NCI-H2227 (cell line): ENCODE data around the gene POR.

ENCODE experiments used
- DNase-seq: peaks from one replicate; lab custom pipeline; 2025; ENCODE audit not compliant: unreplicated experiment; lab: John Stamatoyannopoulos, UW

The POR gene

GRCh38 chr7:75915416-75916156 lies 631 bp downstream of the POR start:
- DNase-seq, result peak; percentile 38

GRCh38 chr7:75916259-75916658 lies 1.3 kb downstream of the POR start:
- no peak for DNase-seq

DNA sequence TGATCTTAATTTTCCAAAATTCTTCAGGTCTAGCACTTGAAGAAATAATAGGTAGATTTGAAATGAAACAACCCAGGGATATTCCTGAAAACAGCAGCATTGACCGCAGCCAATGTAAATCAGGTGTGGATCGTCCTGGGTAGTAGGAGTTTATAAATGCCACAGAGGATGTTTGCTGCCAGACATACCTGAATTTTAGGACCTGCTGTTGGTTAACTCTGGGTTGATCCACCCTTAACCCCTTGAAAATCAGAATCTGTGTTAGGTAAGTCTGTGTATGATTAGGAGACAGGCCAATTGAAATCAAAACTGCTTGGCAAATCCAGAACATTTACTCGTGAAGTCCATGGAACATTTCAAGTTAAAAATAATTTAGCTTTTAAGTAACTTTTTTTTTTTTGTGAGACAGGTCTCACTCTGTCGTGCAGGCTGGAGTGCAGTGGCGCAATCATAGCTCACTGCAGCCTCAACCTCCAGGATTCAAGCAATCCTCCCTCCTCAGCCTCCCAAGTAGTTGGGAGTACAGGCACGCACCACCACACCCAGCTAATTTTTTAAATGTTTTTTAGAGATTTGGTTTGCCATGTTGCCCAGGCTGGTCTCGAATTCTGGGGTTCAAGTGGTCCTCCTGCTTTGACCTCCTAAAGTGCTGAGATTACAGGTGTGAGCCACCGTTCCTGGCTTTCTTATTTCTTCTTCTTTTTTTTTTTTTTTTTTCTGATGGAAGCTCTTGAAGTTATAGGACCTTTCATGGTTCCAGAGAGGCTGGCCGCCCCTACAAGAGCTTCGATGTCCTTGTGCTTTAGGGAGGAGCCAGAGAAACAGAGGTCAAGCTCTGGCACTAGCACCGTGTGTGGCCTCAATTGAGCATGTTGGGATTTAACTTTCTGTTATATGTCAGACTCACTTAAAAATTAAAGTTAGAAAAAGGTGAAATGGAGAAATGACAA lies 2.0 kb downstream of the POR start:
- no peak for DNase-seq

DNA sequence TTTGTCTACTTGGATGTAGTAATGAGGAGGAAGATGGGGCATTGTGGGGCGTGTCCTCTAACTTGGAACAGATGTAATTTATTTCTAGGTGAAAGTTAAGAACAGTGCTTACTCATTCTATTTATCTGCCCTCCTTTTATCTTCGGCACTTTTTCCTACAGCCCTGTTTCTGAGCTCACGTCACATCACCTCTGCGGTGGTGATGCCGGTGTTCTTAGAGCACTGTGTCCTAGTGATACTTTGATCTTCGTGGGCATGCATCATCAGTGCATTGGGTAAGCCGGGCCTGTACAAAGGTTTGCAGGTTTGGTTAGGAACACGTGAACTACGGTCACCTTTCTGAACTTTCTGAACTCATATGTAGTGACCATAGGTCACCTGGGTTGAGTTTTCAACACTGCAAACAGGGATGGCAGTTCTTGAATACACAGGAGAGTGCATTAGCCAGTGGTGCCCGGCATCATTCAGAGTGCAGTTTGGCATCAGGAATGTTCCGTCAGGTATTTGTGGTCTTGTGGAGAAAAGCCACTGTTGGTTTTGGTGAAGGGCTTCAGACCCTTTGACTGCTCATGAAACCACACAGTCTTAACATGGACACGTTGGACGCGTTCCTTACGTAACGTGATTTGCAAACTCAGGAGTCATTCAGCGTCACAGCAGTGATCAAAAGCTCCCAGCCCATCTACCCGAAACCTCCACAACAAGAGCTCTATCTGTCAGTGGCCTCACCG lies 5.6 kb downstream of the POR start:
- no peak for DNase-seq

- DNase-seq, result no peak
These were observed 6.5 kb downstream of the POR start for GRCh38 chr7:75921479-75921878.

- DNase-seq, result no peak
These were observed 8.1 kb downstream of the POR start for GRCh38 chr7:75922966-75923603.

GRCh38 chr7:75924256-75924655 lies 9.3 kb downstream of the POR start:
- DNase-seq, result no peak

DNA sequence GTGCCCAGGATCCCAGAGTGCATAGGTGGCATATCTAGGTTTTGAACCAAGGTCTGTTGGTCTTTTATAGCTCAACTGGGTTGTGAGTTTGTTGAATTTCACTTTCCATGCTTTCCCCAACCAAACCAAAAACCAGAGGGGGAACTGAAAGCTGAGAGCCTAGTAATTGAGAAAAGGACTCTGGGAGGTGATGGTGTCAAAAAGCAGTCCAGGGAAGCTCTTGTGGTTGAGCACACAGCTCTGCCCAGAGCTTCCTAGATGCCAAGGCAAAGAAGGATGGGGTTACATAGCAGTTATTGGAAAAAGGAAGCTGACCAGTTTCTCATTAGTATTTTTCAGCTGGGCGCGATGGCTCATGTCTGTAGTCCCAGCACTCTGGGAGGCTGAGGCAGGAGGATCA lies 9.9 kb downstream of the POR start:
- DNase-seq, result no peak

DNA sequence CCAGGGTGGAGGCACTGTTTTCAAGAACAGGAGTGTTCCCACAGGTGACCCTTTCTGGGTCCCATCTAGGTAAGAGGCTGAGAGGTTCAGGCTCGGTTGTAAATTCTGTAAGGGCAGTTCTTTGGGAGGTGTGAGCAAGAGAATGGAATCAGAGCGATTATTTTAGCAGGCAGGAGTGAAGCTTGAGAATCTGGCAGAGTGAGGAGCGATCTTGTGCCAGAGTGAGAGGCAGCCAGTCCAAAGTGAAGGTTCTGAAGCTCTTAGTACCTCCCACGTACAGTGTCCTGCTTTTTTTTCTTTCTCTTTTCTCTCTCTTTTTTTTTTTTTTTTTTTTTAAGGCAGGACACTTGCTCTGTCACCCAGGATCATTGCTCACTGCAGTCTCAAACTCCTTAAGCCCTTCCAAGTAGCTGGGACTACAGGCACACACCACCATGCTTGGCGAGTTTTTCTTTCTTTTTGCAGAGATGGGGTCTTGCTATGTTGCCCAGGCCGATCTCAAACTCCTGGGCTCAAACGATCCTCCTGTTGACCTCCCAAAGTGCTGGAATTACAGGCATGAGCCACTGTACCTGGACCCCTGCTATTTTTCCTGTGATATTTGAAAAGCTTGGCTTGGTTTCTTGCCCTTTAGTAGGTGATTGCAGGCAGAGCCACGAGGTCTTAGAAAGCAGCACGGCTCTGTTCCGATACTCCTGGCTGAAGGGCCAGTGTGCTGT lies 10.9 kb downstream of the POR start:
- no peak for DNase-seq

DNA sequence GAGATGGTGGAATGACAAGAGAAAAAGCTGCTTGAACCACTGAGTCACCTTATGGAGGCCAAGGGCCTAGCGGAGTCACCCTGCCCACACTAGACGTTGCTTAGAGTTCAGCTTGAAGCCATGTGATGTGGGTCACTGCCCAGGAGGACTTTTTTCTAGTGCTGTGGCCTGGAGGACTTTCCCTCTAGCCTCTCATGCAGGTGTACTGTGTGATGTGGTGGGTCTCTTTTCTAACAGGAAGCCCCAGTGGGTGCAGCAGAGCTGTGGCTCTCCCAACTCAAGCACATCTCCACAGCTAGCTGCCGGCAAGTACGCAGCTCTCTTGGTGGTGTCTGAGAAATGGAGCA lies 13.6 kb downstream of the POR start:
- DNase-seq, result no peak

DNA sequence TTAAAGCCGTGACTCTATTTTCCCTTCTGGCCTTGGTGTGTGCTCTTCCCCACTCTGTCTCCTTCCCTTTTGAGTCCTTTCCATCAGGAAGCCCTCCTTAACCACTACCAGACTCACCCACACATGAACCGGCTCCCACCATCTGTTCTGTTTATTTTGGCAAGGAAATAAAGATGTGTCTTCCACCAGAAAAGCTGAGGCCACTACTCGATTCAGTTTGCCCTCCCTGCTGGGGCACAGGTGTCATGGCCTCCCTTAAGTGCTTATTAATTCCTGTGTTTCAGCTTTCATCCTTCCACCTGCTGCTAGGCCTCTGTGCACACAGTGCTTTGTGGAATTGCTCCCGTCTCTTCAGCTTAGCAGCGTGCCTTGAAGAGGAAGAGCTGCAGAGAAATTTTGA lies 16.7 kb downstream of the POR start:
- peak; percentile 91 for DNase-seq

- DNase-seq, result no peak
These were observed 23.2 kb downstream of the POR start for GRCh38 chr7:75937958-75938786.

GRCh38 chr7:75938921-75939320 lies 24.0 kb downstream of the POR start:
- no peak for DNase-seq

DNA sequence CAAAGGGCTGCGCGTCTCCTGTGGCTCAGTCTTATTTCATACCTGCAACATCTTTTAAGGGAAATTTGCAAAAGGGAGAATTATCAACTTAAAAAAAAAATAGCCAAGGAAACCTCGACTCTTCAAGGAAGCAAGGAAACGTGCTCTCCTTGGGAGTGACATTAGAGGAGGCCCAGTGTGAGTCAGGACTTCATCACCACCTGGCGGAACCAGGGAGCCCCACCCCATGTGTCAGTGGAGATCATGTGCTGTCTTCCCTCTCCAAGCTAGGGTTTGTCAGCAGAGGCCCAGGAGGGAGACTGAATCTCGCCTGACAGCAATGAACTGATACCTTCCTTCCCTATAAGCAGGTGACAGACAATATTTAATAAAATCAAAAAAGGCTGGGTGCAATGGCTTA lies 28.9 kb downstream of the POR start:
- no peak for DNase-seq

DNA sequence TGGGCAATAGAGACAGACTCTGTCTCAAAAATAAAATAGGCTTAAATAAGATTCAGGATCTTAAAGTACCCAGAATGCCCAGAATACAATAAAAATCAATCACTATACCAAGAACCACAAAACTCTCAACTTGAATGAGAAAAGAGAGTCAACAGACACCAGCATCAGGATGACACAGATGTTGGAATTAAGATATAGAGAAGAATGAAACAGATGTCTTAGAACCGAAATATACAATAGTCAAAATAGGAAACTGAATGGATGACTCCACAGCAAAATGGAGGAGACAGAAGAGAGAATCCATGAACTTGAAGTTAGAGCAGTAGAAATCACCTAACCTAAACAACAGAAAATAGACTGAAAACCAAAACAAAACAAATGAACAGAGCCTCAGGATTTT lies 29.6 kb downstream of the POR start:
- DNase-seq, result no peak

DNA sequence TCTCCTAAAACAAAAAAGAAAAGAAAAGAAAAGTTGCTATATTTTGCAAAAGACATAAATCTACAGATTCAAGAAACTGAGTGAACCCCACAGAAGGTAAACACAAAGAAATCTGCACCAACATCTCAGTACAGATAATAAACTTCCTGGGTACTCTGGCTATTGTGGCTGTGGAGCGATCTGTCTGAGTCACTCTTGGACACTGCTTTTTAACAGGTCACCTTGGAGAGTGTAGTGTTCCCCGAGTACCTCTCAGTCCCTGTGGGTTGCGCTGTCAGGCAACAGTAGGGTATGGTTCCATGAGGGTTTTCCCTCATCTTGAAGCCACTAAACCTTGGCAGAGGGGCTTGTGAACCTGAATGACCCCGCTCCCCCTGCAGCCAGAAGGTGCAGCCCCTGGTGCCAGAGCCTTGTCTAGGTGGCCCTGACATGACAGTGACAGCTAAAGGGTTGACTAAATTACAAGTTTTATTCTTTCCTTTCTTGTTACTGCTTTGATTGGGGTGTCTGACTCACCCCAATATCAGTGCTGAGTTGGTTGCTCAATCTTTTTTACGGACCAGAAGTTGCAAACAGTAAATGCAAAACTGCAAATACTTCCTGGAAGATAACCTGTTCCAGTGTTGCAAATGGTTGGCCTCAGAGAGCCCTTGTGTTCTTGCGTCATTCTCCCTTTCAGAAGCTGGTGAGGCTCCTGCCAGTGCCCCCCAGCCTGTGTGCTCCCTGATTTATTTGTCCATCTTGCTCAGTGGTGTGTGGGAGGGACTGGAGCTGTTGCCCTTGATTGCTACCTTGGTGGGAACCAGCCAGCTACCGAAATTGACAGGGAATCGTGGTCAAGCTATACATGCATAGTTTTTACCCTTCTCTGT lies 30.6 kb downstream of the POR start:
- no peak for DNase-seq

DNA sequence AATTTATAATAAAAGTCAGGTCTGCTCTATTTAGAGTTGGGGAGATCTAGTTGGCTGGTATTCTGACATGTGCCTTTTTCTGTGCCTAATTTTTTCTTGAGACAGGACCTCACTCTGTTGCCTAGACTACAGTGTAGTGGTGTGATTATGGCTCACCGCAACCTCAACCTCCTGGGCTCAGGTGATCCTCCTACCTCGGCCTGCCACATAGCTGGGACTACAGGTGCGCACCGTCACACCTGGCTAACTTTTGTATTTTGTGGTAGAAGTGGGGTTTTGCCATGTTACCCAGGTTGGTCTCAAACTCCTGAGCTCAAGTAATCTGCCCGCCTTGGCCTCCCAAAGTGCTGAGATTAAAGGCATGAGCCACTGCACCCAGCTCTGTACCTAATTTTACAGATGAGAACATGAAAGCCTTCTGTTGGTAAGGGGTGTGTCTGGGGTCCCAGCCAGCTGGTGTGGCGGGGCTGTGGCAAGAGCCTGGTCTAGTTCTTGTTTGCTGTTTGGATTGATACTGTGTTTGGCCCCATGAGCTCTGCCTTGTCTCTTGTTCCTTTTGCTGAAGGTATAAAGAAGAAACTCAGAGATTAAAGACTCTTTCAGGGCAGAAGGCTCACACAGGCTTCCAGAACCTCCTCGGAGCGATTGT lies 31.4 kb downstream of the POR start:
- no peak for DNase-seq

- DNase-seq, result no peak
These were observed 33.2 kb downstream of the POR start for GRCh38 chr7:75948179-75948578.
